HepG2 (cell line): ENCODE measurements around the gene PLOD3. TPM values are rescaled to one million over a fixed set of nuclear protein-coding genes. Genes with fewer than 3 reads are reported as not detected.

Experiments used
- ATAC-seq: fragments of 200-7000 bp; cut with Tn5 transposase; 3 replicates; pipeline ENCODE4 v1.9.1; 2020; ENCODE audit warnings: mild to moderate bottlenecking, moderate library complexity
- BruUV-seq: library from RNA; stranded (reverse); fragments of 400-500 nt; replicated peaks from 2 replicates; lab custom pipeline; 2021; lab: Mats Ljungman, UMichigan
- CTCF ChIA-PET: fragments of 300-600 bp; formaldehyde crosslinking; extraction: SDS; loops from one replicate; lab custom pipeline; 2021; ENCODE audit warnings: low total read pairs, inconsistent platforms, low intra/inter-chr PET ratio; lab: Yijun Ruan, JAX
- POLR2A ChIA-PET: fragments of 350-600 bp; sonication (Branson Sonifier 250); formaldehyde crosslinking; loops from one replicate; lab custom pipeline; 2020; ENCODE audit warnings: antibody characterized with exemption, inconsistent platforms; lab: Yijun Ruan, JAX
- DNase-seq: peaks from one replicate; pipeline ENCODE4 v3.0.0-alpha.2; 2015; ENCODE audit warnings: low spot score
- FAIRE-seq: peaks from 3 replicates; lab custom pipeline; 2011; peaks lifted over from hg19 to GRCh38; lab: Jason Lieb, UNC
- H2AFZ ChIP-seq: one replicate; pipeline ENCODE4 v1.6.1; 2011; ENCODE audit warnings: low read length, inconsistent platforms
- H3K27ac ChIP-seq: fragments of 300-600 bp; 3 replicates; pipeline ENCODE4 v1.8.0; 2011; ENCODE audit warnings: mixed run types, mild to moderate bottlenecking, mixed read lengths, low read length, inconsistent platforms; ENCODE audit not compliant: insufficient read depth; ENCODE audit errors: extremely low read length
- H3K27me3 ChIP-seq, 2 experiments: fragments of 200-600 bp in 1 of 2; 2 replicates in 1 of 2; 3 replicates in 1 of 2; pipeline versions ENCODE4 v1.6.0 to v1.8.0; 2011; ENCODE audit warnings: low read length in 2 of 2, mild to moderate bottlenecking in 2 of 2, moderate library complexity in 2 of 2, inconsistent platforms in 1 of 2; ENCODE audit not compliant: insufficient read depth in 2 of 2, control insufficient read depth in 1 of 2
- H3K36me3 ChIP-seq, 2 experiments: fragments of 200-600 bp in 1 of 2; replicated peaks in 1 of 2; 2 replicates in 1 of 2; 3 replicates in 1 of 2; pipeline versions ENCODE4 v1.5.1 to v1.8.0; 2011; ENCODE audit warnings: low read length in 2 of 2, inconsistent platforms in 1 of 2; ENCODE audit not compliant: insufficient read depth in 2 of 2, control insufficient read depth in 1 of 2
- H3K4me1 ChIP-seq: 2 replicates; pipeline ENCODE4 v1.5.1; 2012; ENCODE audit warnings: low read length, inconsistent platforms; ENCODE audit not compliant: insufficient read depth
- H3K4me2 ChIP-seq: 2 replicates; pipeline ENCODE4 v1.6.0; 2011; ENCODE audit warnings: low read depth, low read length, inconsistent platforms
- H3K4me3 ChIP-seq, 3 experiments: fragments of 200-600 bp in 1 of 3; sonication (generic), shearing (Covaris generic) in 1 of 3; replicated peaks in 1 of 3; 2 replicates each; pipeline ENCODE4 v1.5.1; 2011 to 2016; ENCODE audit warnings: low read length in 3 of 3, inconsistent platforms in 2 of 3, low read depth in 2 of 3, mild to moderate bottlenecking in 2 of 3, control low read depth in 1 of 3, mixed read lengths in 1 of 3; ENCODE audit not compliant: insufficient read depth in 1 of 3
- H3K79me2 ChIP-seq: one replicate; pipeline ENCODE4 v1.6.1; 2011; ENCODE audit warnings: low read length, inconsistent platforms; ENCODE audit not compliant: insufficient read depth
- H3K9ac ChIP-seq: 2 replicates; pipeline ENCODE4 v1.6.0; 2011; ENCODE audit warnings: mild to moderate bottlenecking, low read depth, low read length, inconsistent platforms; ENCODE audit not compliant: insufficient read depth
- H3K9me3 ChIP-seq: 2 replicates; pipeline ENCODE4 v1.5.1; 2012; ENCODE audit warnings: mild to moderate bottlenecking, low read length
- H4K20me1 ChIP-seq: 2 replicates; pipeline ENCODE4 v1.6.0; 2011; ENCODE audit warnings: inconsistent platforms, mild to moderate bottlenecking, low read length, moderate library complexity; ENCODE audit not compliant: insufficient read depth
- ATM ChIP-seq: fragments of 450-650 bp; IDR thresholded peaks from 2 replicates; pipeline ENCODE4 v1.7.1; 2017; ENCODE audit warnings: mild to moderate bottlenecking, borderline replicate concordance
- FOXK1 ChIP-seq: sonication (generic); formaldehyde crosslinking; IDR thresholded peaks from 2 replicates; pipeline ENCODE4 v1.4.0; 2020; ENCODE audit warnings: low read depth, missing genetic modification reagents, borderline replicate concordance
- HNF4G ChIP-seq, 2 experiments: sonication (generic) in 1 of 2; formaldehyde crosslinking in 1 of 2; IDR thresholded peaks; 2 replicates each; pipeline versions ENCODE4 v1.4.0 to v1.6.1; 2011 to 2020; ENCODE audit warnings: borderline replicate concordance in 2 of 2, low read depth in 2 of 2, mild to moderate bottlenecking in 2 of 2, low read length in 1 of 2, missing genetic modification reagents in 1 of 2, moderate library complexity in 1 of 2
- RFX5 ChIP-seq: IDR thresholded peaks from 2 replicates; pipeline ENCODE4 v1.6.1; 2011; ENCODE audit warnings: low read depth, low read length, improper control_type of control experiment
- SOX5 ChIP-seq: IDR thresholded peaks from 2 replicates; pipeline ENCODE4 v1.6.1; 2016; ENCODE audit warnings: borderline replicate concordance
- ZFP41 ChIP-seq: sonication (generic); formaldehyde crosslinking; IDR thresholded peaks from 2 replicates; pipeline ENCODE4 v1.4.0; 2020; ENCODE audit warnings: mild to moderate bottlenecking, missing genetic modification reagents, borderline replicate concordance
- ZFP91 ChIP-seq: sonication (generic); formaldehyde crosslinking; IDR thresholded peaks from 2 replicates; pipeline ENCODE4 v1.9.0; 2022; ENCODE audit warnings: missing genetic modification reagents, mild to moderate bottlenecking, borderline replicate concordance
- ZKSCAN8 ChIP-seq: IDR thresholded peaks from 2 replicates; pipeline ENCODE4 v1.6.1; 2016; ENCODE audit warnings: borderline replicate concordance, missing genetic modification reagents, missing compliant biosample characterization
- ZNF142 ChIP-seq: sonication (generic); formaldehyde crosslinking; IDR thresholded peaks from 2 replicates; pipeline ENCODE4 v1.4.0; 2020; ENCODE audit warnings: missing genetic modification reagents
- ZNF329 ChIP-seq: sonication (generic); formaldehyde crosslinking; IDR thresholded peaks from 2 replicates; pipeline ENCODE4 v1.9.0; 2021; ENCODE audit warnings: low read depth, mild to moderate bottlenecking, missing genetic modification reagents
- ZNF430 ChIP-seq: sonication (generic); formaldehyde crosslinking; IDR thresholded peaks from 2 replicates; pipeline ENCODE4 v1.9.0; 2021; ENCODE audit warnings: mild to moderate bottlenecking, missing genetic modification reagents
- ZNF607 ChIP-seq: sonication (generic); formaldehyde crosslinking; IDR thresholded peaks from 2 replicates; pipeline ENCODE4 v1.5.1; 2020; ENCODE audit warnings: missing genetic modification reagents, mild to moderate bottlenecking, borderline replicate concordance
- ZNF850 ChIP-seq: sonication (generic); formaldehyde crosslinking; conservative IDR thresholded peaks from 2 replicates; pipeline ENCODE4 v1.9.0; 2021; ENCODE audit warnings: mild to moderate bottlenecking, missing genetic modification reagents
- WGBS: methylation state at CpG from one replicate; pipeline ENCODE4 v1.1.6; 2017; ENCODE audit warnings: low lambda C conversion rate; 5-methylcytosine and 5-hydroxymethylcytosine counted together
- in situ Hi-C: cut with HindIII; loops from 2 replicates; pipeline ENCODE4 v1.10.0; 2017; ENCODE audit warnings: low pct_unique_long_range_greater_than_20kb; ENCODE audit not compliant: extremely low pct_ligation_motif_present
- intact Hi-C: fragments of 100-400 bp; cut with micrococcal nuclease; formaldehyde crosslinking; loops from one replicate; pipeline ENCODE4 v1.10.0; 2022; ENCODE audit not compliant: unreplicated experiment
- polyA plus RNA-seq, 8 experiments: library from polyadenylated mRNA; depleted of rRNA in 3 of 8; stranded (reverse) in 7 of 8; unstranded in 1 of 8; fragments of >200 nt; fragmentation: Illumina TruSeq in 4 of 8; extraction: Trizol in 4 of 8; gene quantifications; 2 replicates each; pipeline versions ENCODE4 v1.2.1 to v1.2.3, GENCODE V29; 2011 to 2016; ENCODE audit warnings: low read depth in 4 of 8, missing spikeins in 1 of 8, mixed read lengths in 1 of 8; ENCODE audit not compliant: insufficient read depth in 1 of 8
- total RNA-seq, 5 experiments: library from RNA; depleted of rRNA; stranded (reverse); fragments of >200 nt; fragmentation: Illumina TruSeq; extraction: Trizol; gene quantifications; 2 replicates each; pipeline ENCODE4 v1.2.3, GENCODE V29; 2016; ENCODE audit warnings: low read depth in 1 of 5
- TF ChIP-seq, protein P1 (sequence below): sonication (generic); formaldehyde crosslinking; IDR thresholded peaks from 2 replicates; pipeline ENCODE4 v1.4.0; 2020; ENCODE audit warnings: missing genetic modification reagents; ENCODE audit errors: not compliant biosample characterization

PLOD3 gene
- total and polyA plus RNA-seq, 2 of the 13 experiments (the other 11 are each of a cell fraction or from before 2014, with no cell fraction given), result 65.8 to 67.4 TPM

GRCh38 chr7:101166909-101167644, 50.3 kb downstream of the PLOD3 start:
- FAIRE-seq, result no peak
- BruUV-seq, result no TSS peak
- no peak overlapping the region for H3K4me3 ChIP-seq
- in situ Hi-C loops, result no loop called here
- H3K27ac ChIP-seq, result no peak overlapping the region
- H3K27me3 ChIP-seq, result peaks cover 9 to 68% of the 10 kb centered on the region in 2 experiments
- H3K36me3 ChIP-seq, result no peaks in the 10 kb centered on the region
- ChIA-PET CTCF (no interaction called here), POLR2A (no interaction called here)
- no peak for ATAC-seq
- no peak overlapping the region for H3K4me2 ChIP-seq
- no peaks in the 10 kb centered on the region for H3K79me2 ChIP-seq
- DNase-seq, result no peak
- H2AFZ ChIP-seq, result no peak overlapping the region
- H4K20me1 ChIP-seq, result peaks cover 9% of the 10 kb centered on the region; the same call in 1 of the 2 replicates
- H3K9me3 ChIP-seq, result no peaks in the 10 kb centered on the region
- 8% methylated on average over 19 of the region's 19 CpGs for WGBS
- intact Hi-C loops, result no loop called here
- TF ChIP-seq HNF4G (IDR thresholded peaks at IDR 0.05; ENCODE audit: borderline replicate concordance, low read depth, low read length) (no peak), HNF4G (CRISPR knock-in tag; IDR thresholded peaks at IDR 0.05; ENCODE audit: borderline replicate concordance, low read depth) (no peak), ZNF607 (CRISPR knock-in tag) (no peak), FOXK1 (CRISPR knock-in tag) (no peak), ZNF142 (CRISPR knock-in tag) (no peak), ZFP91 (CRISPR knock-in tag) (no peak), RFX5 (no peak), ATM (no peak), ZNF329 (CRISPR knock-in tag) (no peak), ZNF430 (no peak), ZFP41 (CRISPR knock-in tag) (no peak), SOX5 (no peak), ZNF850 (CRISPR knock-in tag) (no peak), ZKSCAN8 (no peak)
- TF ChIP-seq, protein P1, sequence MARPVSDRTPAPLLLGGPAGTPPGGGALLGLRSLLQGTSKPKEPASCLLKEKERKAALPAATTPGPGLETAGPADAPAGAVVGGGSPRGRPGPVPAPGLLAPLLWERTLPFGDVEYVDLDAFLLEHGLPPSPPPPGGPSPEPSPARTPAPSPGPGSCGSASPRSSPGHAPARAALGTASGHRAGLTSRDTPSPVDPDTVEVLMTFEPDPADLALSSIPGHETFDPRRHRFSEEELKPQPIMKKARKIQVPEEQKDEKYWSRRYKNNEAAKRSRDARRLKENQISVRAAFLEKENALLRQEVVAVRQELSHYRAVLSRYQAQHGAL, result no peak
- H3K4me1 ChIP-seq, result peaks cover 47% of the 10 kb centered on the region
- no peak overlapping the region for H3K9ac ChIP-seq
